NCI-H2196 (cell line): ENCODE measurements around the gene ZCCHC3.

Experiments
- DNase-seq: peaks from one replicate; lab custom pipeline; 2025; ENCODE audit not compliant: unreplicated experiment; lab: John Stamatoyannopoulos, UW

The ZCCHC3 gene

GRCh38 chr20:311609-312008, 14.2 kb downstream of the ZCCHC3 start:
- DNase-seq = no peak

GRCh38 chr20:312067-312466, 14.7 kb downstream of the ZCCHC3 start:
- no peak for DNase-seq

GRCh38 chr20:312866-313265, 15.5 kb downstream of the ZCCHC3 start:
- DNase-seq = no peak

- no peak for DNase-seq
Measured at GRCh38 chr20:313402-313801, 16.0 kb downstream of the ZCCHC3 start.

- no peak for DNase-seq
Measured at GRCh38 chr20:313948-314347, 16.6 kb downstream of the ZCCHC3 start.

- DNase-seq = no peak
Measured at GRCh38 chr20:316316-317068, 19.1 kb downstream of the ZCCHC3 start.

GRCh38 chr20:324177-325044, 27.0 kb downstream of the ZCCHC3 start:
- DNase-seq = peak; percentile 90

GRCh38 chr20:325045-325888, 27.9 kb downstream of the ZCCHC3 start, which contains the start of gene SOX12:
SOX12 (plus strand) TSS chr20:325552; CDS start chr20:325925, 373 bp downstream.
- DNase-seq = peak; percentile 96

GRCh38 chr20:325889-326644, 28.7 kb downstream of the ZCCHC3 start:
- DNase-seq = peak; percentile 36

- peak; percentile 58 for DNase-seq
Measured at GRCh38 chr20:326645-327185, 29.3 kb downstream of the ZCCHC3 start.

- peak; percentile 93 for DNase-seq
Measured at GRCh38 chr20:327186-328026, 30.0 kb downstream of the ZCCHC3 start.

GRCh38 chr20:328027-328974, 30.9 kb downstream of the ZCCHC3 start:
- no peak for DNase-seq

- DNase-seq = no peak
Measured at GRCh38 chr20:328975-329695, 31.8 kb downstream of the ZCCHC3 start.

- DNase-seq = no peak
Measured at GRCh38 chr20:329851-330232, 32.5 kb downstream of the ZCCHC3 start.

- DNase-seq = peak; percentile 49
Measured at GRCh38 chr20:330233-331149, 33.1 kb downstream of the ZCCHC3 start.

GRCh38 chr20:334578-334977, 37.2 kb downstream of the ZCCHC3 start:
- no peak for DNase-seq
